SH-SY5Y (cell line): ENCODE results near the gene E2F1.

ENCODE experiments used
- GATA2 ChIP-seq: IDR thresholded peaks from 2 replicates; pipeline ENCODE4 v1.6.1; 2011; ENCODE audit warnings: mild to moderate bottlenecking, low read depth, low read length
- GATA3 ChIP-seq: IDR thresholded peaks from 2 replicates; pipeline ENCODE4 v1.6.1; 2011; ENCODE audit warnings: low read depth, mild to moderate bottlenecking, low read length, moderate library complexity

The E2F1 gene

DNA sequence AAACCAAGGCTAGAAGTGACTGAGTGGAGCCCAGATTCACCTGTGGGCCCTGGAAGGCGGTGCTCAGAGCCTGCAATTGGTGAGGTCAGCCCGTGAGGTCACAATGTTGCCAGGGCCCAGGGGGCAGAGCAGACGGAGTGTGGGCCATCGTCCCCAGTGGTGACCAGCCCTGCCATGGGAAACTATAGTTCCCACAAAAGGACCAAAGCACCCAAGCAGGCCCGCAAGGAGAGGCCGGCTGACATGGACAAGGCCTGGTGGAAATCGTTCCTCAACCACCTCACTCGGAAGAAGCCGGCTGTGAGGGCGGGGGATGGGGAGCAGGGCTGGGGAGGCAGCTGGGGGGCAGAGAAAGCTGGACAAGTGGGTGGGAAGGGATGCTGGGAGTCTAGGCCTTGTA, 24.0 kb downstream of the E2F1 start, which contains the start of gene C20orf144:
Gene C20orf144, plus strand, starts transcription at position 156 of the 400 bp plus-strand sequence. Its CDS starts 19 bp downstream, at position 175.
- TF ChIP-seq GATA2 = no peak
- no peak for TF ChIP-seq GATA3

DNA sequence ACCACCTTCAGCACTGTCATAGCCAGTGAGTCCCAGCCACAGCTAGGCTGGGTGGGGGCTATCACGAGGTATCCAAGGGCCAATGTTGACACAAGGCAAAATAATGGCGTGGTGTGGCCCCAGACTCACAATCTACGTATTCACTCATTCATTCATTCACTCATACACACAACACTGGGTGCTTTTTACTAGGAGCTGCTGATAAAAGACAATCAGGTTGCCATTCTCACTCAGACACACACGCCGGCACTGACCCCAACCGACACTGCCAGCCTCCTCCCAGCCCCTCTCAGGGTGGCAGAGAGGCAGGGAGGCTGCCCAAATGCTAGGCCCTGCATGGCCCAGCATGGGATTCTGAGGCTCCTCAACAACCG, 25.5 kb downstream of the E2F1 start:
- TF ChIP-seq GATA2 (no peak), GATA3 (no peak)

- no peak for TF ChIP-seq GATA3
- TF ChIP-seq GATA2 = no peak
Observed at GRCh38 chr20:33660035-33660684, 26.0 kb downstream of the E2F1 start.

- TF ChIP-seq GATA2 (no peak), GATA3 (no peak)
Observed at GRCh38 chr20:33659341-33660034, 26.7 kb downstream of the E2F1 start.

- TF ChIP-seq GATA2 (no peak), GATA3 (no peak)
Observed at GRCh38 chr20:33658929-33659328, 27.3 kb downstream of the E2F1 start.

GRCh38 chr20:33658510-33658909, 27.7 kb downstream of the E2F1 start:
- TF ChIP-seq GATA2 = no peak
- no peak for TF ChIP-seq GATA3

GRCh38 chr20:33657704-33658095, 28.5 kb downstream of the E2F1 start:
- TF ChIP-seq GATA3 (no peak), GATA2 (no peak)

- TF ChIP-seq GATA2 (no peak), GATA3 (no peak)
Observed at GRCh38 chr20:33656783-33657703, 29.1 kb downstream of the E2F1 start.

GRCh38 chr20:33656010-33656782, 30.0 kb downstream of the E2F1 start:
- no peak for TF ChIP-seq GATA2
- no peak for TF ChIP-seq GATA3

GRCh38 chr20:33655164-33655563, 31.0 kb downstream of the E2F1 start:
- no peak for TF ChIP-seq GATA2
- no peak for TF ChIP-seq GATA3

DNA sequence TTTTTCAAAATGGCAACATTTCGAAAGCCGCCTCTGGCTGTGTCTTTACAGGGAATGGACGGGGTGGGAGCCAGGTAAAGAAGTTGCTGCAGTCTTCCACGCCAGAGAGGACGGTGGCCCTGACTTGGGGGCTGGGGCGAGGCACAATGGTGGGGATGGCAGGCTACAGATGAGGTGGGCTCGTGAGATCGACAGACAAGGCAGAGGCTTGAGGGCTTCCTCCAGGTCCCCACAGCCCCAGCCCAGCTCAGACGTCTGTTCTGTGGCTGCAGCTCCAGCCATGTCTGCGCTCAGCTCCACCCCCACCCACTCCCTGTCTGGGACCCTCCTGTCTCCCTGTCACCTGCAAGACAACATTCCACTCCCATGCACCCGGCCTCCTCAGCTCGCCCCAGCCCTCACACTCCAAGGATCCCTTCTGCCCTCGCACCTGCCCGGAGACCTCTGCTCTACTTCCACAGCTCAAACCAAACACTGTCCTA, 31.5 kb downstream of the E2F1 start:
- TF ChIP-seq GATA3 = no peak
- no peak for TF ChIP-seq GATA2

DNA sequence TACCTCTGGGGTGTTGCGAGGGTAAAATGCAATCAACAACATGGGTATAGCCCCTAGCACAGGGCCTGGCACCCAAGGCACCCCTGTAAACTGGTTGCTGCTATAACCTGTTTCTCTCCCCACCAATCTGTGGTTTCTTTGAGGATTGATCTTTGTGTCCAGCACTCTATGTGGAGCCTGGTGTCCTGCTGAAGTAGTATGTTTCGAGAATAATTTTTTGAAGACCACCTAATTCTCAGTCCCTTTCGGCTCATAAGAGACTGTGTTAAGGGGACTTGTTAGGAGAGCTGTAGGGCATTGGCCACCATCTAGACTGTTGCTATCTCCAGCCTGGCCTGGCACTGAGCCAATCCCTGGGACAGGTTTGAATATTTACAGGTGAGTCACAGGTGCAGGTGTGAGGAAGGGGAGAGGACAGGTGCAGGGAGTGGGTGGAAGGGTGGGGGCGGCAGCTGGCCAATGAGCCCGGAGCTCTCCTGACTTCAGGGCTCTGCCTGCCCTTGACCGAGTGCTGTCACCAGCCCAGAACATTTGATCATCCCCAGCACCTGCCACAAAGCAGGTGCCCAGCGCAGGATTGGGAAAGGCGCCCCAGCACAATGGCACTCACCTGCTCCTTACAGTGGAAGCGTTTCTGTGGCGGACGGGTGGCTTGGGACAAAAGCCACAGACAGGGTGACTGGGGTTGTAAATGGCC, 32.1 kb downstream of the E2F1 start:
- no peak for TF ChIP-seq GATA3
- no peak for TF ChIP-seq GATA2
